ENCODE measurements around the gene SGO1. TPM values are rescaled to one million over a fixed set of nuclear protein-coding genes. Genes with fewer than 3 reads are reported as not detected.

SGO1 gene
- total RNA-seq, 1 donor from 2014 or later, result 4.8 TPM

DNA sequence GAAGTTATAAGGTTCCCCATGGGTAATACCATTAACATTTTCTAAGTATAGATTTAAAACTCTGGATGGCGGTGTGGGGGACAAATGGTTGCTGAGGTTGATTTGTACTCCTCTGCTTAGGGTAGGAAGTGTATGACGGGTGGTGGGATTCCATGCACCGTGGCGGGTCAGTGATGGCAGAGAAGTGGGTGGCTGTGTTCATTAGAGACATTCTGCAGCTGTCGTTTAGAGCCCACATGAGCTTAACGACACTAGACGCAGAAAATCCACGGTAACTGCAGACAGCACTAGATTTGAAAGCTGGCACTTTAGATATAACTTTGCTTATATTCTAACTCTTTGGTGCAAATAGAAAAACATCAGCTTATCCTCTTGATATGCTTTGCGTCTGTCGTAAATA is 37.5 kb downstream of the SGO1 start:
- Histone ChIP-seq H3K27me3 (ENCODE audit: control insufficient read depth, insufficient read depth, low read length) (no peaks in the 10 kb centered on the region), H3K36me3 (ENCODE audit: control insufficient read depth, insufficient read depth, low read length) (no peaks in the 10 kb centered on the region), H3K4me3 (ENCODE audit: low read depth, low read length) (no peak overlapping the region)
- TF ChIP-seq CTCF (IDR thresholded peaks at IDR 0.05; ENCODE audit: insufficient read depth, low read length, poor library complexity, severe bottlenecking), result no peak
- DNase-seq (ENCODE audit: low read depth), result no peak

DNA sequence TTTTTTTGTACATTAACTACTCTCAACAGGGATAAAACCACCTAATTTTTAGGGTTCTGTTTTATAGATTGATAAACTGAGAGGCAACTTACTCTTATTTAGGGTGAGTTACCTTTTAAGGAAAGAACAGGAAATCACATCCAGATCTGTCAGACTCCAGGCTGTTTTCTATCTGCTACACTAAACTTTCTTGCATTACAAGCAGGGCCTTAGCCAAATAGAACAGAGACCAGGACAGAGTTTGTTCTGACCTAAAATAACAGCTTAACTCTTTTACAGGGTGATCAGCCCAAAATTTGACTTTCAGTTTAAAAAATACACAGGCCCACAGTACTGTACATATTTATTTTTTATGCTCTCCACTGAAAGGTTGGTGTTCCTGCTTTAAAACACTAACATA is 38.6 kb downstream of the SGO1 start:
- no peak for DNase-seq (ENCODE audit: low read depth)
- Histone ChIP-seq H3K27me3 (ENCODE audit: control insufficient read depth, insufficient read depth, low read length) (no peaks in the 10 kb centered on the region), H3K4me3 (ENCODE audit: low read depth, low read length) (no peak overlapping the region), H3K36me3 (ENCODE audit: control insufficient read depth, insufficient read depth, low read length) (no peaks in the 10 kb centered on the region)
- TF ChIP-seq CTCF (IDR thresholded peaks at IDR 0.05; ENCODE audit: insufficient read depth, low read length, poor library complexity, severe bottlenecking), result no peak

- no peak for TF ChIP-seq CTCF (IDR thresholded peaks at IDR 0.05; ENCODE audit: insufficient read depth, low read length, poor library complexity, severe bottlenecking)
- no peak for DNase-seq (ENCODE audit: low read depth)
- no peaks in the 10 kb centered on the region for H3K27me3 ChIP-seq (ENCODE audit: control insufficient read depth, insufficient read depth, low read length)
- no peak overlapping the region for H3K4me3 ChIP-seq (ENCODE audit: low read depth, low read length)
- no peaks in the 10 kb centered on the region for H3K36me3 ChIP-seq (ENCODE audit: control insufficient read depth, insufficient read depth, low read length)
These were observed 39.7 kb downstream of the SGO1 start for GRCh38 chr3:20146301-20146700.

GRCh38 chr3:20145874-20146273 is 40.1 kb downstream of the SGO1 start:
- no peaks in the 10 kb centered on the region for H3K27me3 ChIP-seq (ENCODE audit: control insufficient read depth, insufficient read depth, low read length)
- H3K36me3 ChIP-seq (ENCODE audit: control insufficient read depth, insufficient read depth, low read length), result no peaks in the 10 kb centered on the region
- DNase-seq (ENCODE audit: low read depth), result no peak
- no peak for TF ChIP-seq CTCF (IDR thresholded peaks at IDR 0.05; ENCODE audit: insufficient read depth, low read length, poor library complexity, severe bottlenecking)
- no peak overlapping the region for H3K4me3 ChIP-seq (ENCODE audit: low read depth, low read length)

DNA sequence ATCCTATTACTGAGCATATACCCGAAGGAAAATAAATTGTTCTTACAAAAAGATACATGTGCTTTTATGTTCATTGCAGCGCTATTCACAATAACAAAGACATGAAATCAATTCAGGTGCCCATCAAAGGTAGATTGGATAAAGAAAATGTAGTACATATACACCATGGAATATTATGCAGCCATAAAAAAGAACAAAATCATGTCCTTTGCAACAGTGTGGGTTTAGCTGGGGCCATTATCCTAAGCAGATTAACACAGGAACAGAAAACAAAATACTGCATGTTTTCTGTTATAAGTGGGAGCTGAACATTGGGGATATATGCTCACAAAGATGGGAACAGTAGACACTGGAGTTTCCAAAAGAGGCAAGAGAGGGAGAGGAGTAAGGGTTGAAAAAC is 42.5 kb downstream of the SGO1 start:
- no peak overlapping the region for H3K4me3 ChIP-seq (ENCODE audit: low read depth, low read length)
- H3K36me3 ChIP-seq (ENCODE audit: control insufficient read depth, insufficient read depth, low read length), result no peaks in the 10 kb centered on the region
- H3K27me3 ChIP-seq (ENCODE audit: control insufficient read depth, insufficient read depth, low read length), result no peaks in the 10 kb centered on the region
- no peak for TF ChIP-seq CTCF (IDR thresholded peaks at IDR 0.05; ENCODE audit: insufficient read depth, low read length, poor library complexity, severe bottlenecking)
- DNase-seq (ENCODE audit: low read depth), result no peak

GRCh38 chr3:20142517-20142916 is 43.5 kb downstream of the SGO1 start:
- DNase-seq (ENCODE audit: low read depth), result no peak
- no peaks in the 10 kb centered on the region for H3K27me3 ChIP-seq (ENCODE audit: control insufficient read depth, insufficient read depth, low read length)
- H3K36me3 ChIP-seq (ENCODE audit: control insufficient read depth, insufficient read depth, low read length), result no peaks in the 10 kb centered on the region
- no peak for TF ChIP-seq CTCF (IDR thresholded peaks at IDR 0.05; ENCODE audit: insufficient read depth, low read length, poor library complexity, severe bottlenecking)
- no peak overlapping the region for H3K4me3 ChIP-seq (ENCODE audit: low read depth, low read length)

All from kidney epithelial cell (primary cell).